Sigmoid colon (tissue), 7 donors: ENCODE results near the gene SSH3. TPM values are rescaled to one million over a fixed set of nuclear protein-coding genes. Genes with fewer than 3 reads are reported as not detected.

Experiments used
- DNase-seq: peaks from one replicate; pipeline ENCODE4 v3.0.0-alpha.2; 2019
- H3K27ac ChIP-seq, 4 donors: fragments of 200-600 bp; sonication (generic); one replicate each; pipeline ENCODE4 v1.5.1; 2016 to 2019; ENCODE audit warnings: mild to moderate bottlenecking in 1 of 4
- H3K27me3 ChIP-seq, 3 donors: fragments of 200-600 bp; sonication (generic); one replicate each; pipeline ENCODE4 v1.5.1; 2019; ENCODE audit warnings: mild to moderate bottlenecking in 1 of 3
- H3K36me3 ChIP-seq, 4 donors: fragments of 200-600 bp; sonication (generic); one replicate each; pipeline ENCODE4 v1.5.1; 2016 to 2019
- H3K4me1 ChIP-seq, 4 donors: fragments of 200-600 bp; sonication (generic); one replicate each; pipeline ENCODE4 v1.5.1; 2017 to 2019
- H3K4me3 ChIP-seq, 4 donors: fragments of 200-600 bp; sonication (generic); one replicate each; pipeline ENCODE4 v1.5.1; 2017 to 2019; ENCODE audit warnings: mild to moderate bottlenecking in 2 of 4, moderate library complexity in 1 of 4
- H3K9me3 ChIP-seq, 4 donors: fragments of 200-600 bp in 3 of 4; sonication (generic) in 3 of 4; one replicate each; pipeline versions ENCODE4 v1.5.1 to v1.6.1; 2013 to 2019
- EP300 ChIP-seq, 4 donors: sonication (generic); formaldehyde crosslinking; IDR thresholded peaks; one replicate each; pipeline ENCODE4 v1.6.1; 2017; ENCODE audit warnings: antibody characterized with exemption in 4 of 4
- POLR2A ChIP-seq, 2 donors: fragments of 450-650 bp; IDR thresholded peaks; one replicate each; pipeline ENCODE4 v1.6.1; 2016; ENCODE audit warnings: antibody characterized with exemption in 2 of 2, mild to moderate bottlenecking in 2 of 2, moderate library complexity in 2 of 2
- POLR2AphosphoS5 ChIP-seq, 4 donors: sonication (generic); formaldehyde crosslinking; IDR thresholded peaks; one replicate each; pipeline ENCODE4 v1.6.1; 2017; ENCODE audit warnings: antibody characterized with exemption in 4 of 4
- WGBS, 2 donors: extraction: QIAGEN DNeasy Blood & Tissue Kit; methylation state at CpG; one replicate each; pipeline ENCODE4 v1.1.7; 2013; 5-methylcytosine and 5-hydroxymethylcytosine counted together
- intact Hi-C: fragments of 100-400 bp; cut with DNase I; formaldehyde crosslinking; loops from one replicate; pipeline ENCODE4 v1.15.1; 2023
- polyA plus RNA-seq, 3 donors: library from polyadenylated mRNA; stranded (reverse); fragments of 200-250 nt; gene quantifications; one replicate each; pipeline ENCODE4 v1.2.3, GENCODE V29; 2013
- total RNA-seq, 4 donors: library from RNA; depleted of rRNA; stranded (reverse); fragments of >200 nt; gene quantifications; one replicate each; pipeline ENCODE4 v1.1.0, GENCODE V29; 2016
- TF ChIP-seq, protein P1 (sequence below), 4 experiments: fragments of 450-650 bp in 3 of 4; fragments of 200-600 bp in 1 of 4; IDR thresholded peaks; one replicate each; pipeline ENCODE4 v1.5.1; 2016 to 2019; ENCODE audit warnings: antibody characterized with exemption in 4 of 4, mild to moderate bottlenecking in 3 of 4, moderate library complexity in 2 of 4
- donor health status: healthy with polysubstance abuse.
- donor health status: Bipolar disorder and iron deficiency.
- donor health status: healthy.

The SSH3 gene
- total and polyA plus RNA-seq, 7 donors = 15.6 to 39.0 (median 26.5) TPM

GRCh38 chr11:67278939-67279588, 24.3 kb upstream of the SSH3 start:
- H3K36me3 ChIP-seq = peaks cover 48 to 54% (median 51%) of the 10 kb centered on the region in 4 donors
- H3K27me3 ChIP-seq = no peaks in the 10 kb centered on the region
- peak; percentile 54 for DNase-seq
- intact Hi-C loops = no loop called here
- TF ChIP-seq EP300 (IDR thresholded peaks at IDR 0.05) (no peak), POLR2AphosphoS5 (IDR thresholded peaks at IDR 0.05) (no peak), POLR2A (IDR thresholded peaks at IDR 0.05) (no peak)
- TF ChIP-seq, protein P1, sequence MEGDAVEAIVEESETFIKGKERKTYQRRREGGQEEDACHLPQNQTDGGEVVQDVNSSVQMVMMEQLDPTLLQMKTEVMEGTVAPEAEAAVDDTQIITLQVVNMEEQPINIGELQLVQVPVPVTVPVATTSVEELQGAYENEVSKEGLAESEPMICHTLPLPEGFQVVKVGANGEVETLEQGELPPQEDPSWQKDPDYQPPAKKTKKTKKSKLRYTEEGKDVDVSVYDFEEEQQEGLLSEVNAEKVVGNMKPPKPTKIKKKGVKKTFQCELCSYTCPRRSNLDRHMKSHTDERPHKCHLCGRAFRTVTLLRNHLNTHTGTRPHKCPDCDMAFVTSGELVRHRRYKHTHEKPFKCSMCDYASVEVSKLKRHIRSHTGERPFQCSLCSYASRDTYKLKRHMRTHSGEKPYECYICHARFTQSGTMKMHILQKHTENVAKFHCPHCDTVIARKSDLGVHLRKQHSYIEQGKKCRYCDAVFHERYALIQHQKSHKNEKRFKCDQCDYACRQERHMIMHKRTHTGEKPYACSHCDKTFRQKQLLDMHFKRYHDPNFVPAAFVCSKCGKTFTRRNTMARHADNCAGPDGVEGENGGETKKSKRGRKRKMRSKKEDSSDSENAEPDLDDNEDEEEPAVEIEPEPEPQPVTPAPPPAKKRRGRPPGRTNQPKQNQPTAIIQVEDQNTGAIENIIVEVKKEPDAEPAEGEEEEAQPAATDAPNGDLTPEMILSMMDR (IDR thresholded peaks at IDR 0.05) = no peak
- 88 to 91% methylated on average over 14 of the region's 14 CpGs for WGBS, 2 donors
- no peak overlapping the region for H3K4me3 ChIP-seq
- peak overlapping the region in 3 of 4 donors; percentile 84 to 89 (median 86) for H3K27ac ChIP-seq
- H3K9me3 ChIP-seq = no peaks in the 10 kb centered on the region
- peaks cover 0 to 58% (median 46%) of the 10 kb centered on the region in 4 donors for H3K4me1 ChIP-seq

DNA sequence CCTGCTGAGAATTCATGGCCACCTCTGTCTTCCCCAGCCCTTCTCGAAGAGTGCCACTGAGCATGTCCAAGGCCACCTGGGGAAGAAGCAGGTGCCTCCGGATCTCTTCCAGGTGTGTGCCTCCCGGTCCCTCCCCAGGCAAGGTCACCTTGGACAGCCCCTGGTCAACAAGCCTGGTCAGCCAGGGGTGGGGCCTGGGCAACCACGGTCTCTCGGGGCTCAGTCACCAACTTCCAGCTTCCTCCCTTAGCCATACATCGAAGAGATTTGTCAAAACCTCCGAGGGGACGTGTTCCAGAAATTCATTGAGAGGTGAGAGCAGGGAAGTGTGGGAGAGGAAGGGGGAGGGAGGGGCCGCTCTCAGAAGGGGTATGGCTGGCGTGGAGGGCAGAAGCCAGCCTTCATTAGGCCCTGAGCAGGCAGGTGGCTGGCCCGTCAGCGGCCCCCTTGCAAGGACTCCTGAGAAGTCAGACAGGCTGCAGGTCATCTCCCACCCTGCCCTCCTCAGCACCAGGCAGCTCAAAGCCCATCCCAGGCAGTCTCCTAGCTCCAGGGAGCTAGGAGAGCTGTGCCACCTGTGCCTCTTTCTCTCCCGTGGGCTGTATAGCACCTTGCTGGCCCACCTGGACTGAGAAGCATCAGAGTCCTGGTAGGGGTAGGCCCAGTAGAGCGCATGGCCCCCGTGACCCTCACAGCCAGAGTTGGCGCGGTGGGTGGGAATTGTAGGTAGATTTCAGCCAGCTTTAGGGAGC, 23.6 kb upstream of the SSH3 start:
- Histone ChIP-seq H3K4me1 (peaks cover 0 to 51% (median 40%) of the 10 kb centered on the region in 4 donors), H3K27me3 (no peaks in the 10 kb centered on the region), H3K36me3 (peaks cover 55 to 61% (median 58%) of the 10 kb centered on the region in 4 donors), H3K27ac (peak overlapping the region in 2 of 4 donors; percentile 26 to 38), H3K9me3 (no peaks in the 10 kb centered on the region), H3K4me3 (no peak overlapping the region)
- DNase-seq = peak; percentile 63
- intact Hi-C loops = no loop called here
- TF ChIP-seq, protein P1 (IDR thresholded peaks at IDR 0.05) = no peak
- TF ChIP-seq POLR2A (IDR thresholded peaks at IDR 0.05) = no peak
- TF ChIP-seq POLR2AphosphoS5 (IDR thresholded peaks at IDR 0.05) = no peak
- no peak for TF ChIP-seq EP300 (IDR thresholded peaks at IDR 0.05)
- WGBS, 2 donors = 83 to 88% methylated on average over 17 of the region's 17 CpGs

- Histone ChIP-seq H3K36me3 (peaks cover 61 to 67% (median 64%) of the 10 kb centered on the region in 4 donors), H3K9me3 (no peaks in the 10 kb centered on the region), H3K27me3 (no peaks in the 10 kb centered on the region), H3K4me3 (no peak overlapping the region), H3K27ac (peak overlapping the region in 1 of 4 donors; percentile 38), H3K4me1 (peaks cover 0 to 45% (median 34%) of the 10 kb centered on the region in 4 donors)
- 78 to 89% methylated on average over 13 of the region's 13 CpGs for WGBS, 2 donors
- TF ChIP-seq POLR2A (IDR thresholded peaks at IDR 0.05) (no peak), EP300 (IDR thresholded peaks at IDR 0.05) (no peak), POLR2AphosphoS5 (IDR thresholded peaks at IDR 0.05) (no peak)
- TF ChIP-seq, protein P1 (IDR thresholded peaks at IDR 0.05) = no peak
- intact Hi-C loops = no loop called here
- DNase-seq = peak; percentile 51
These were observed 23.0 kb upstream of the SSH3 start for GRCh38 chr11:67280341-67280787.

- DNase-seq = peak; percentile 63
- no peak overlapping the region for H3K4me3 ChIP-seq
- peaks cover 0 to 39% (median 28%) of the 10 kb centered on the region in 4 donors for H3K4me1 ChIP-seq
- 95 to 96% methylated on average over 31 of the region's 31 CpGs for WGBS, 2 donors
- TF ChIP-seq EP300 (IDR thresholded peaks at IDR 0.05) = no peak
- no peak for TF ChIP-seq POLR2A (IDR thresholded peaks at IDR 0.05)
- H3K27me3 ChIP-seq = no peaks in the 10 kb centered on the region
- H3K36me3 ChIP-seq = peaks cover 66 to 73% (median 70%) of the 10 kb centered on the region in 4 donors
- no peak overlapping the region for H3K27ac ChIP-seq
- intact Hi-C loops = no loop called here
- H3K9me3 ChIP-seq = no peaks in the 10 kb centered on the region
These were observed 22.4 kb upstream of the SSH3 start for GRCh38 chr11:67280788-67281551.
